Sigmoid colon (tissue), 3 donors: ENCODE data around the gene SPRED2.

Experiments used
- POLR2A ChIP-seq, 2 donors: fragments of 450-650 bp; IDR thresholded peaks; one replicate each; pipeline ENCODE4 v1.6.1; 2016; ENCODE audit warnings: antibody characterized with exemption in 2 of 2, mild to moderate bottlenecking in 2 of 2, moderate library complexity in 2 of 2
- TF ChIP-seq, protein P1 (sequence below), 4 experiments: fragments of 450-650 bp in 3 of 4; fragments of 200-600 bp in 1 of 4; IDR thresholded peaks; one replicate each; pipeline ENCODE4 v1.5.1; 2016 to 2019; ENCODE audit warnings: antibody characterized with exemption in 4 of 4, mild to moderate bottlenecking in 3 of 4, moderate library complexity in 2 of 4

DNA sequence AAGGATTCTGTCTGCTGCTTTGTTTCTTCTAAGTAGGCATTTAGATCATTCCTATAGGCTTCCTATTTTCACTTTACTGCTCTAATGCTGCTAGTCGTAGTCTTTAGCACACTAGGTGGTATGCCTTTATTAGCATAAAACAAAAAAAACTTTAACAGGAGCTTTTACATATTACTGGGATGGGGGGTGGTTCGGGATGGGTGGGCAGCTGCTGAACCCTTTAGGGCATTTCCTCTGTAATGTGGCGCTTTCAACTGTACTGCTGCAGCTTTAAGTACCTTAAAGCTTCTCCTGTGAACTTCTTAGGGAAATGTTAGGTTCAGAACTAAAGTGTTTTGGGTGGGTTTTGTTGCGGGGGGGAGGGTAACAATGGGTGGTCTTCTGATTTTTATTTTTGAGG, 163.4 kb downstream of the SPRED2 start:
- TF ChIP-seq POLR2A (IDR thresholded peaks at IDR 0.05) = no peak
- TF ChIP-seq, protein P1, sequence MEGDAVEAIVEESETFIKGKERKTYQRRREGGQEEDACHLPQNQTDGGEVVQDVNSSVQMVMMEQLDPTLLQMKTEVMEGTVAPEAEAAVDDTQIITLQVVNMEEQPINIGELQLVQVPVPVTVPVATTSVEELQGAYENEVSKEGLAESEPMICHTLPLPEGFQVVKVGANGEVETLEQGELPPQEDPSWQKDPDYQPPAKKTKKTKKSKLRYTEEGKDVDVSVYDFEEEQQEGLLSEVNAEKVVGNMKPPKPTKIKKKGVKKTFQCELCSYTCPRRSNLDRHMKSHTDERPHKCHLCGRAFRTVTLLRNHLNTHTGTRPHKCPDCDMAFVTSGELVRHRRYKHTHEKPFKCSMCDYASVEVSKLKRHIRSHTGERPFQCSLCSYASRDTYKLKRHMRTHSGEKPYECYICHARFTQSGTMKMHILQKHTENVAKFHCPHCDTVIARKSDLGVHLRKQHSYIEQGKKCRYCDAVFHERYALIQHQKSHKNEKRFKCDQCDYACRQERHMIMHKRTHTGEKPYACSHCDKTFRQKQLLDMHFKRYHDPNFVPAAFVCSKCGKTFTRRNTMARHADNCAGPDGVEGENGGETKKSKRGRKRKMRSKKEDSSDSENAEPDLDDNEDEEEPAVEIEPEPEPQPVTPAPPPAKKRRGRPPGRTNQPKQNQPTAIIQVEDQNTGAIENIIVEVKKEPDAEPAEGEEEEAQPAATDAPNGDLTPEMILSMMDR (IDR thresholded peaks at IDR 0.05) = no peak
